NT2/D1 (cell line): ENCODE measurements around the gene ARL6IP4.

ENCODE experiments used
- SUZ12 ChIP-seq: IDR thresholded peaks from 2 replicates; pipeline ENCODE4 v1.6.1; 2011; ENCODE audit not compliant: insufficient read length, insufficient read depth; ENCODE audit errors: extremely low read depth
- YY1 ChIP-seq: IDR thresholded peaks from 2 replicates; pipeline ENCODE4 v1.6.1; 2011; ENCODE audit not compliant: insufficient read length, insufficient read depth

- TF ChIP-seq SUZ12 (no peak), YY1 (no peak)
These were observed 35.6 kb upstream of the ARL6IP4 start for GRCh38 chr12:122944605-122945592.
